Lower leg skin (tissue), 3 donors: ENCODE measurements around the gene WWOX.

Experiments
- CTCF ChIP-seq, 3 donors: fragments of 450-650 bp; IDR thresholded peaks; one replicate each; pipeline ENCODE4 v1.5.1; 2016; ENCODE audit warnings: antibody characterized with exemption in 3 of 3, mild to moderate bottlenecking in 3 of 3, moderate library complexity in 2 of 3
- POLR2A ChIP-seq, 2 donors: fragments of 450-650 bp; IDR thresholded peaks; one replicate each; pipeline ENCODE4 v1.6.1; 2016 to 2017; ENCODE audit warnings: antibody characterized with exemption in 2 of 2, mild to moderate bottlenecking in 1 of 2, moderate library complexity in 1 of 2

- TF ChIP-seq CTCF (IDR thresholded peaks at IDR 0.05) (no peak), POLR2A (IDR thresholded peaks at IDR 0.05) (no peak)
Measured at GRCh38 chr16:78656887-78657286, 557.4 kb downstream of the WWOX start.
